GM12873 (cell line): Measurements from ENCODE around the gene COX5A.

ENCODE experiments used
- TF ChIP-seq, protein P1 (sequence below): IDR thresholded peaks from 2 replicates; pipeline ENCODE4 v1.5.1; 2012; ENCODE audit warnings: low read depth, mild to moderate bottlenecking, moderate library complexity, low read length, control low read depth; ENCODE audit not compliant: insufficient read depth; ENCODE audit errors: missing control alignments

COX5A gene

DNA sequence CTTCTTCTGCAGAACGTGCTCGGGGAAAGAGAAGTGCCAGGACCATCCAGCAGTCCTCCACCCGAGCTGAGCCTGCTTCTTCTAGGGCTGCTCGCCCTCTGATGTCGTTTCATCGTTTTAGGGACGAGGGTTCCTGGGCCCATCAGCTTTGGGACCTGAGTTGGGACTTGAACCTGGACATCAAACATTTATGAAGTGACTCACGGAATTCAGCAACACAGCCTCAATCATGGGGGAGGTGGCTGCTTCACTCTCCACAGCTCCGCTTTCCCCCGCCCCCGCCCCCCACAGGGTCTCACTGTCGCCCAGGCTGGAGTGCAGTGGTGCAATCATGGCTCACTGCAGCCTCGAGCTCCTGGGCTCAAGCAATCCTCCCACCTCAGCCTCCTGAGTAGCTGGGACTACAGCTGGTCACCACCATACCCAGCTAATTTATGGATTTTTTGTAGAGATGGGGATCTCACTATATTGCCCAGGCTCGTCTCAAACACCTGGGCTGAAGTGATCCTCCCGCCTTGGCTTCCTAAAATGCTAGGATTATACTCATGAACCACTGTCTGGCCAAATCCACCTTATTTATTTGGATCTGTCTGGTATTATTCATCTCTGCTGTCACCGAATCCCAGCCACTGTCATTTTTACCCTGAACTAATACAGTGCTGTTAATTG is 64.0 kb downstream of the COX5A start:
- TF ChIP-seq, protein P1, sequence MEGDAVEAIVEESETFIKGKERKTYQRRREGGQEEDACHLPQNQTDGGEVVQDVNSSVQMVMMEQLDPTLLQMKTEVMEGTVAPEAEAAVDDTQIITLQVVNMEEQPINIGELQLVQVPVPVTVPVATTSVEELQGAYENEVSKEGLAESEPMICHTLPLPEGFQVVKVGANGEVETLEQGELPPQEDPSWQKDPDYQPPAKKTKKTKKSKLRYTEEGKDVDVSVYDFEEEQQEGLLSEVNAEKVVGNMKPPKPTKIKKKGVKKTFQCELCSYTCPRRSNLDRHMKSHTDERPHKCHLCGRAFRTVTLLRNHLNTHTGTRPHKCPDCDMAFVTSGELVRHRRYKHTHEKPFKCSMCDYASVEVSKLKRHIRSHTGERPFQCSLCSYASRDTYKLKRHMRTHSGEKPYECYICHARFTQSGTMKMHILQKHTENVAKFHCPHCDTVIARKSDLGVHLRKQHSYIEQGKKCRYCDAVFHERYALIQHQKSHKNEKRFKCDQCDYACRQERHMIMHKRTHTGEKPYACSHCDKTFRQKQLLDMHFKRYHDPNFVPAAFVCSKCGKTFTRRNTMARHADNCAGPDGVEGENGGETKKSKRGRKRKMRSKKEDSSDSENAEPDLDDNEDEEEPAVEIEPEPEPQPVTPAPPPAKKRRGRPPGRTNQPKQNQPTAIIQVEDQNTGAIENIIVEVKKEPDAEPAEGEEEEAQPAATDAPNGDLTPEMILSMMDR: no peak

DNA sequence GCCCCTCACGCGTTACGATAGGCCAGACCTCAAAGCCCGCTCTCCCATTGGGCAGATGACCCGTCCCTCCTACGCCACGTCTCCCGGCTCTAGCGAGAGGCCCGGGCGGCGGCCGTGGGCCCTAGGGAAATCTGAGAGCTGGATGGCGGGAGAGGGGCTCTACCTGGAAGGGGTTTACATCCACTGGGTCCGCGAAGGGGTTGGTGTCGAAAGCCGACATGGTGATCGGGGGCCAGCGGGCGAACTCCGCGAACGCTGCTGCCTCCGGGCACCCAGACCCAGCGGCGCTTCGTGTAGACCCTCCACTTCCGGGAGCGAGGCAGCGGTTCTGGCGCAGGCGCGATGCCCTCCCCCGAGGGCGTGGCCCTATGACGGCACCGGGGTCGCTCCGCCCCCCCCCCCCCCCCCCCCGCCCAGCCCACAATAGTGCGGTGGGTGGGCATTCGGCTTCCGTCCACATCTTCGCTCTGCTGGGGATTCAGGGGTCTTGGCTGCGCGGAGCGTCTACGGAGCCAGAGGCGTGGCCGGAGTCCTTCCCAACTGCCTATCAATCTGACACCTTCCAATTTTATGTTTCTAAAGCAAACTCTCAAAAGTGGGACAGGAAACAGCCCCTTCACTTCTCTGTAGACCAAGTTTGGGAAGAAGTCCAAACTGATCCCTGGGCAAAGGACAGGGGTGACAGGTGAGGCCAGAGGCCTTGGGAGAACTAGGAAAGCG is 64.7 kb downstream of the COX5A start, which contains the start of gene SCAMP2:
TSS of gene SCAMP2 (minus strand) at position 330 of the 720 bp plus-strand sequence. CDS start at position 220, 110 bp downstream.
- TF ChIP-seq, protein P1: no peak

- TF ChIP-seq, protein P1: no peak
Observed at GRCh38 chr15:74872702-74873035, 65.2 kb downstream of the COX5A start.

DNA sequence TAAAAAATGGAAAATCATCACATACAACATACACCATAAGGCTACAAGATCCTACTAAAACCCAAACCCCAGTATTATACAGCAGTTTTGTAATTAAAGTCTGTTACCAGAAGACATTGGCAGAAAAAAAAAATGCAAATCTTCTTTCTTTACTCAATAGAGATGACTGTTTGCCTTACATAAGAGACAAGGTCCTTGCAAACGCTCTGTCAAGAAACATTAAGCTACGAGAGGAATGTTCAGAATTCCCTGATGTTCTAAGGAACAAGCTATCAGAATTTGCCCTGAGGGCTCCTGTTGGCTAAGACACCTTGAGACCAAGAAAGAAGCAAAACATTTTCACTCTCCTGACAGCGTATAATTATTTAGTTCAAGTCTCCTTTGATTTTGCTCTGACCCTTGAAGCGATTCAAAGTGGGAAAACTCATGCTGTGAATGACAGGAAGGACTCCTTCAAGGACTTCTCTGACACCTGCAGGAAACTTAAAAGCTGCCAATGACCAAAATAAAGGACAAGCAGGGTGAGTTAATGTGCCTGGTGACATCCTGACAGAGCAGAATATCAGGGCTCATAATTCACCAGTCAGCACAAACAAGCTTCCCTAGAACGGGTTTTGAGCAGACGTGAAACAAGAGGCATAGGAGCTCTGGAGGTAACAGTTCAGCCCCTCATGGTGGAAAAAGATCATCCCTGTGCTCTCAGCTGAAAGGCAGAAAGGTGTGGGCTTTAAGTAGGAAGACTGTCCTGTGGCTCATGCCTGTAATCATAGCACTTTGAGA is 67.2 kb downstream of the COX5A start:
- TF ChIP-seq, protein P1: no peak
